Eye (tissue), 1 donor: ENCODE measurements around the gene DNAI1.

Experiments used
- DNase-seq: peaks from one replicate; pipeline ENCODE4 v3.0.0-alpha.2; 2015

The DNAI1 gene

DNA sequence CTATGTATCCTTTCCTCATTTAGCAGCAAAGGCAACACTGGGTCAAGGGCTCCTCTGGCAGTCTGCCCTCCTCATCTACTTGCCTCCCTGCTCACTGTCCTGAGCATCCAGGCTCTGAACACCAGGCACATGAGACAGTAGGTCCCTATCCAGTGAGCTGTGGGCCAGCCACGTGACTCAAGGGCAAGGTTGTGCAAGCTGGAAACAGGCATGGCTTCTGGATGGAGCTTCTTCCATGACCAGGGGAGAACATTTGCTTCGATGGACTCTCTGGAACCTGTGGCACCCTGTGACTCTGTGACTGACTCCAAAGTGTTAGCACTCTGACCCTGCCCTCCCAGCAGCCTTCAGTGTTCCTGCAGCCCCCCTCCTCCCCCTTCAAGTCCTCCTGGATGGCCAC lies 33.0 kb downstream of the DNAI1 start:
- DNase-seq: no peak

DNA sequence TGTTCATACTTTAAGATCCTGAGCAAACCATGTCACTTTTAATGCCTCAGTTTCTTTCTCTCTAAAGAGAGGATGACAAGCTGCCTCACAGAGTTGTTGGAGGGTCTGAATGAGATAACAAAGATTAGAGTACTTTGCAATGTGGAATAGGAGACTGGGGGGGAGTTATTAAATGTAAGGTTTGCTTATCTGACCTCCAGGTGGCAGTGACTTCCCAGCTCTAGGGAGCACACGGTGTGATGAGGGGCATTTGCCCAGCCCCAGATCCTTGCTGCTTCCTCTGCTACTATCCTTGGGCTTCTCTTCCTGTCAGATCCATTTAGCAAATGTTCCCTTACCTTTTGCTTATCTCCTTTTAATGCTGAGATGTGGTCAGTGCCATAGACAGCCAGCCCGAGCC lies 33.4 kb downstream of the DNAI1 start:
- DNase-seq: no peak

DNA sequence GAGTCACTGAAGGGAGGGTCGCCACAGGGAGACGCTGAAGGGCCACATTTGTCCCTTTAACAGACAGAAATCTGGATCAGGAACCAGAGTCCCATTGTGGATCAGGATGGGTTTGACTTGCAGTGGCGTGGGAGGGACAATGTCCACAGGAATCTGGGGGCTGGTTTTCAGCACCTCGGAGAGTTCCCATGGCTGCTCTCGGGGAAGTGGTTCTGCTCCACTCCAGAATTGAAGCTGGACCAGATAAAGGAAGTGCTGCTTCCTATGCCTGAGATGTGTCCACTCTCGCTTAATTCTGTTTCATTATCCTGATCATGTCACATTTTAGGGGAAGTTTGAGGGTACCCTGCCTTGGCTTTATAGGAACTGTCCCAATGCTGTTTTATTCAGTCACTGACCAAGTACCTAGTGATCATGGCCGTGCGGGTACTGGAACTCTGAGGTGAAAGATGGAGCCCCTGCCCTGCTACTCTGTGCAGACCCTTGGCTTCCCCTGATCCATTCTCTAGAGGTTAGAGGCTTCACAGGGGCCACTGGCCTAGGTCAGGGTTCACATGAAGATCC lies 35.4 kb downstream of the DNAI1 start:
- peak; percentile 78 for DNase-seq

DNA sequence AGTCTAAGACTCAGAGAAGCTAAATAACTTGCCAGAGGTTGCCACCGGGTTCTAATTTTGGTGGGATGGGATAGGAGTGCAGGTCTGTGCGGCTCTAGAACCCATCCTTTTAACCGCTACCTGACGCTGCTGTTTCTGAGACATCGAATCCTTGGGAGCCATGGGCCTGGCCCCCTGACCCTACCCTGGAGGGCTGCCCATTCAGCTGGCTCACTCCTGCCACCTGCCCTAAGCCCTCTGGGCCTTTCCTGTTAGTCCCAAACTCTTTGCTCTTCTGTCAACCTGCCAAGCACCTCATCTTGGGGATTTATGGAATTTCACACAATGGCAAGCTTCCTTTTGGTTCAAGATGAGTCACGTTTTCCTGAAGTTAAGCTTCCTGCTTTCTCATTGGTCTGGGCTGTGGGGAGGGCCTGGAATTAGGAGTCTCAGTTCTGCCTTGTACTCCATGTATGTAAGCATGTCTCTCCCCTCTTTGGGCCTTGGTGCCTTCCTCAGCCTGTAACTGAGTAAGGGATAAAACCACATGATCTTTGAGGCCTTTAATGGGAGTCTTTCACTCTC lies 37.6 kb downstream of the DNAI1 start:
- no peak for DNase-seq

DNA sequence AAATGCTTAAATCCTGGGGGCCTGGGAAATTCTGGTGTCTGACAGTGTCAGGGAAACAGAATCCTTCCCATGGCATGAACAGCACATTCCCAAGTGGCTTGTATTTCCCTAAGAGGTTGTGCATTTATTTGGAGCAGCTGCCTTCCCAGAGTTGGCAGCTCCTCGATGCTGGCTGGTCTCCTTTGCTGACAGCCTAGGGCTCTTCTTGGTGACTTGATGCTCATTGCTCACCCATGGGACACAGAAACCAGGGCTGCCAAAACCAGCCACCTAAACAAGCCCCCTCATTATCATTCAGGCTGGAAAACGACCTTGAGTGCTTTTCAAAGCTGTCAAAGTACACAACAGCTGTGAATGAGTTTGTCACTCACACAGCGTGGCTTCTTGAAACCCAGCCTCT lies 39.9 kb downstream of the DNAI1 start:
- DNase-seq: peak; percentile 67

DNA sequence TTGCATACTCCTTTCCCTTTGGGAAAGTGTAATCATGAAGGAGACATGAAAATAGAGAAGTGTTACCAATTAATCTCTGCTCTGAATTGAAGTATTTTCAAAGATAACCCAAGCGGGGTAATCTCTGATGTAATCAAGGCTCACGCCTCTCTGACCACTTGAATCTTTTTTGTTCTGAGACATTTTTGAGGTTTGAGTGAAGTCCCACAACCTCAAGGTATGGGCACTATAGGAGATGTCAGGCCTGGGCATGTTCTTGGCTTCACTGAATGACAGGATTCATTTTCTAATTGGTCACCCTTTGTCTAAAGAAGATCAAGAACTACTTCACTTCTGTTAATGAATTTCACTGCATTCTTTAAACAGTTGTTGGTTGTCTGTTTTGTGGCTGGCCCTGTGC lies 40.5 kb downstream of the DNAI1 start:
- no peak for DNase-seq

DNA sequence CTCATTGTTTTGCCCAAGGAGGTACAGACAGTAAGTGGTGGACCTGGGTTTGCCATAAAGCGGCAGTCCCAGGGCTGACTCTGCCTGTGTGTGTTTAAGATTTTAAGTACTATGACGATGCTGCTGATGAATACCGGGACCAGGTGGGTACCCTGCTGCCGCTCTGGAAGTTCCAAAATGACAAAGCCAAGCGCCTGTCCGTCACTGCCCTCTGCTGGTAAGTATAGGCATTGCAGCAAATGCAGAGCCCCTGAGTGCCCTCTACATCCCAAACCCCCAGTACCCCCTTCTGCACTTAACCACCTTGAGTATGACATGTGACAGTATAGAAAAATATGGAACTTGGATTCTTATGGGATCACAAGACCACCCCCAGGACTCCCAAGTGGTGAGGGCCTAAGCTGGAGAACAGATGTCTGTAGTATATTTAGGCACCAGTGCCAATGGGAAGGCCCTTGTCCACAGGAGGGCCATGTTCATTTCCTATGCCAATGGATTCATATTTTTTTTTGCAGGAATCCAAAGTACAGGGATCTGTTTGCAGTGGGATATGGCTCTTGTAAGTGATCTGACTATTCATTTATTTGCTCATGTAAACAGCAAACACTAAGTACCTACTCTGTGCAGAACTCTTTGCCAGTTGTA lies 42.1 kb downstream of the DNAI1 start:
- DNase-seq: peak; percentile 88

DNA sequence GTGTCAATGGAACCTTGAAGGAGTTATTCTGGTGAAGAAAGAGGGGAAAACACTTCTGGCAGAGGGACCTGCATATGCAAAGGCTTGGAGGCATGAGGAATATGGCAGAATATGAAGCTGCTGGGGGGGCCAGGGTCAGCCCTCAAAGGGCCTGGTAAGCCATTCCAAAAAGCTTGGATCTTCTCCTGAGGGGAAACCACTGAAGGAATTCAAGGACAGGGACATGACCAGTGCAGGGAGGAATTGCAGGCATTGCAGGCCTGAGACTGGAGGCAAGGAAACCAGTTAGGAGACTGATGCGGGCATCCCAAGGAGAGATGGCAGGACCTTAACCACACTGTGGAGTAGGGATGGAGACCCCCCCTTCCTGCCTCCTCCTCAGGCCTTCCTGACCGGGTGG lies 42.8 kb downstream of the DNAI1 start:
- no peak for DNase-seq

DNA sequence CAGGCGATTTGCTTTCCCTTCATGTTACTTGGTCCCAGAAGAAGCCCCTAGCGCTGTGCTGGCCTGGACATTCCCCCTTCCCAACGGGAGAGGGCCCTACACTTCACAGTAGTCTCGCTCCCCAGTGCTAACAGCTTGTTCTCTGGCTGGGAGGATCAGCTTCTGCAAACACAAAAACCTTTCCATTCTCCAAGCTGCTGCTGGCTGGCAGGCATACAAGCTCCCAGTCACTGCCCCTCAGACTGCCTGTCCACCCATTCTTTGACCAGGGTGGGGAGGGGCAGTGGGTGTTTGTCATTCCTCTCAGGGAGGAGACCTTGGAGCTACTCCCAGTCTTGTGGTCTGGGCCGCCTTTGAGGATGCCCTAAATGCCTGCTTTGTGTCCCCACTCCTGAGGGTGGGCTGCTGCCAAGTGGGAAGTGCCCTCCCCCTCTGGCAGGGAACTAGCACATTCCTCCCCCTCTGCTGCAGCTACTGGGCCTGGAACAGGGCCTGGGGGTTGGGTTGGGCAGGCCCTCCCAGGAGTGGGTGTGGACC lies 43.4 kb downstream of the DNAI1 start:
- no peak for DNase-seq

DNA sequence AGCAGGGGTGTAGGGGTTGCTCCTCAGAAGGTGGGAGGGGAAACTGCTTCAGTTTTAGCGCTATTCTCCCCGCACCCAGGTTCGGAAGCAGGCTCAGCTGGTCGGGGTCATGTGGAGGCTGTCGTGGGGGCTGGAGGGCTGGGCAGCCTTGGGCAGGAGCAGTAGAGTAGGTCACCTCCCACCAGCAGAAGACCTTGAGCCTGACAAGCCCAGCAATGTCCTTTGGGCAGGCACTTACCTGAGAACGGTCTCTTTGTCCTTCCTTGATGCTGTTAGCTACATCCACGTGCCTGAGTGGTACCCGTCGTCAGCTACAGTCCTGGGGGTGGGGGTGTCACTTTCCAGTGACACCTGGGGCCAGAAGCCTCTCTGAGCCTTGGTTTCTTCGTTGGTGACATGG lies 43.9 kb downstream of the DNAI1 start:
- DNase-seq: no peak

DNA sequence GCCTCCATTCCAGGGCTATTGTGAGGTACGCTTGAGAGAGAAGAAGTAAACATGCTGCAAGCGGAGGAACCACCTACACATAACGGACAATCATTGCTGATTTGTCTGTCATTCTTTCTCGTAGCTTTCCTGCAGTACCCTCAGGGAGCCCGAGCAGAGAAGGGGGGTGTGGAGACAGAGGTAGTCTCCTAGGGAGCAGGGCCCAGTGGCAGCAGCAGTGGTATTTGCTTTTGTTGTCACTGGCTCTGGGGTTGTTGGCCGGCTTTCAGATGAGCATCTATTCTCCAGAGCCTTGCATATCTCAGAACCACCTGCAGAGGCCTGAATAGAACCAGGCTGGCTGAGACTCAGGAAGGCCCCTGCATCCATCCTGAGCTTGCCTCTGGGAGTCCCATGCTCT lies 44.3 kb downstream of the DNAI1 start:
- DNase-seq: no peak

DNA sequence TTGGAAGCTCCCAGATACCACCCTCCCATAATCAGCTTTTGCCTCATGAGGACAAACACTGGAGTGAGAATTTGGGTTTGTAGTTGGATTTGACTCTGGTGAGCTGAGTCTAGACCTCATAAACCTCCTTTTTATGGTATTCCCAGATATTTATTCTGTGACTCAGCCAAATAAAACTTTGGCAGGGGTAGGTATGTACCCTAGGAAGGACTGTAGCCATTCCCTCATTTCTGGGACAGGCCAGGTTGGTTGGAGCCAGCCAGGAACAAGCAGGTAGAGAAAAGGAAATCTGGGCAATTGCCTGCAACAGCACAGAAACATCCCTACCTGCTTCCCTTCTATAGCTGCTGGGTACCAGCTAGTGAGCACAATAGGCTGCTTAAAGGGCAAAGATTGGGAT lies 44.8 kb downstream of the DNAI1 start:
- DNase-seq: no peak

DNA sequence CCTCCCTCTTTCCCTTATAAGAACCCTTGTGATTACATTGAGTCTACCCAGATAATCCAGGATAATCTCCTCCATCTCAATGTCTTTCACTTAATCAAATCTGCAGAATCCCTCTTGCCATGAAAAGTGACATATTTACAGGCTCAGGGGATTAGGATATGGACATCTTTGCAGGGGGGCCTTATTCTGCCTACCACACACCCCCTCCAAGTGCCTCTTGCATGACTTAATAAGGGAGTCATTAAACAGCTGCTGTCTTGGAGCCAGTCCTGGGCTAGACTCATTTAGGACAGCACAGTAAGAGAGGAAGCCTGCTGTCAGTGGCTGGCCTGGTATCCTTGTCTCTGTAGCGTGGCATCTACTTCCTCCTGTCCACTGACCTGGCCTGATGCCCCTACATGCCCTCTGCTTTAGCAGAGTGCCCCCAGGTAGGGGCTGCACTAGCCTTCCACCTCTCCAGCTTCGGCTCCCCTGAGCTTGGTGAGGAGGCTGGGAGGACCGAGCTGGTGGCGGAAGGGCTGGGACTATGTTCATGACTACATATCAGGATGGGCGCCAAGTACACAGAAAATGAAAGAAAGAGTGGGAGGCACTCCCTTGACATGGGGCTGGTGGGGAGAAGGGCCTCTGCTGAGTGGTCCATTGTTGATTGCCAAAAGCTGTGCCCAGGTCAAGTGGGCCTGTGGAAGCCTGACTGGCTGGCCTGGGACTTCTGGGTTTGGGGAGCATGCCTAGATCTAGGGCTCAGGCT lies 46.9 kb downstream of the DNAI1 start:
- no peak for DNase-seq

DNA sequence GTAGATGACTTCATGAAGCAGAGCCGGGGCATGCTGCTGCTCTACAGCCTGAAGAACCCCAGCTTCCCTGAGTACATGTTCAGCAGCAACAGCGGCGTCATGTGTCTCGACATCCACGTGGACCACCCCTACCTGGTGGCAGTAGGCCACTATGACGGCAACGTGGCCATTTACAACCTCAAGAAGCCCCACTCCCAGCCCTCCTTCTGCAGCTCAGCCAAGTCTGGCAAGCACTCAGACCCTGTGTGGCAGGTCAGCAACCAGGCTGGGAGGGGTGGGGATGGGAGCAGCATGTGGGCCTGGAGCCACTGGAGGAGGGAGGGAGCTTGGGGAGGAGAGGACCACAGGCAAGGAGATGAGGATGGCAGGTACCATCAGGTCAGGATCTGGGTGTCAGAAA lies 48.0 kb downstream of the DNAI1 start:
- DNase-seq: no peak

DNA sequence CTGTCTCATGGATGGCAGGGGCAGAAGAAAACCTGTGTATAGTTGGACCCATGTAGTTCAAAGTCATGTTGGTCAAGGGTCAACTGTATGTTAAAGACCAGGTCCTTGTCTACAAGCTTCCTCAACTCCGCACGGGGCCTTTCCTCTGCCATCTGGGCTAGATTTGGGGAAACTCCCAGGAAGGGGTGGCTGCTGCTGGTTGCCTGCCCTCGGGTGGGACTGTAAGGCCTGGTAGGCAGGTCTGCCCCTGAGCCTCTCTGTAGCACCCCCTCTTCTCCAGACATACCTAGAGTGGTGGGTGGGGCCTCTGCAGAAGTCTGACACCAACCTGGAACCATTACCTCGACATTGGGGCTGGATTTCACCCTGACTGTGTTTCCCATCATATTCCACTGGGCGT lies 49.0 kb downstream of the DNAI1 start:
- DNase-seq: no peak

DNA sequence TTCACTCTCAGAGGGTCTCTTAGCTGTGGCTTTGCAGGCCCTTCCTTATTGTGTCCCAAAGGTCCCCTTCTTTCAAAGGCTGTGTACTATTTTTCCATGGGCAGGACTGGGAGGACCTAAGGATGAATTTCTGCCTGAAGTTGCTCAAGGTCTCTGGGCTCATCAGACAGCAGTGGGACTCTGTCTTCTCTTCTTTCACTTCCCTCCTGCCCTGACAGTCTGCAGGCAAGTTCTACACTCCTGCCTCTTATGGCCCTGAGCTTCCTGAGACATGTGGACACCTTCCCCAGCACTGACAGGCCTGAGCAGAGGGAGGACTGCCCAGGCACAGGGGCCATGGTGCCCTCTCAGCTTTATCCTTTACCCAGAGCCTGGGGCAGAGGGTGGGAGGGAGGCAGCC lies 49.4 kb downstream of the DNAI1 start:
- no peak for DNase-seq

DNA sequence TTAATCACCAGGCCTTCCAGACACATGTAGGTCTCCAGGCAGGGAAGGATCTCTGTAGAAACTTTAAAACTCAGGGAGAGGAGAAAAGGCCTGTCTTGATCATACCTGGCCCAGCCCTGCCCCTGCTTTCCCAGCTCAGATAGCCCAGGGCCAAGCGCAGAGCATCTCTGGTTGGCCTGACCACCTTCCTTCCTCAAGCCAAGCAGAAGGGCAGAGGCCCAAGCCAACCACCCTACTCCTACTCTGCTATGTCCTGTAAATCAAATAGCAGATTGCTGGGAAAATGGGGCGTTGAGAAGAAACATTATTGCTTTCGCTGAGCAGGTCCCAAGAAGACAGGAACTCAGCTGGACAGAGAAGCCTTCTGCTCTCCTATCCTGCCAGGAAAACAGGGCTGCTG lies 49.9 kb downstream of the DNAI1 start:
- DNase-seq: no peak

DNA sequence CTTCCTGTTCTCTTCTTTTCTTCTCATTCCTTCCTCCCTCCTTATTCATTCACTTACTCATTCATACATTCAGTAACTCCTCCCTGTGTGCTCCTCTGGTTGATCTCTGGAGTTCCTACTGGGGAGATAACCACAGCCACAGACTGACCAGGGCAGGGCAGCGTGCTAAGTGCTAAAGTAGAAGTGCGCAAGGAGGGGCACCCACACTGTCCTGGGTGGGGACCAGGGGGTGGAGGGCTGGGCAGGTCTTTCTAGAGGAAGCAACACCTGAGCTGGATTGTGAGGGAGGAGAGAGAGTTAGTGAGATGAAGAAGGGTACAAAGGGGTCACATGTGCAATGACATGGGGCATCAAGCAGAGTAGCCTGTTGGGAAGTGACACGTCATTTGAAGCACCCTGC lies 50.3 kb downstream of the DNAI1 start:
- no peak for DNase-seq

DNA sequence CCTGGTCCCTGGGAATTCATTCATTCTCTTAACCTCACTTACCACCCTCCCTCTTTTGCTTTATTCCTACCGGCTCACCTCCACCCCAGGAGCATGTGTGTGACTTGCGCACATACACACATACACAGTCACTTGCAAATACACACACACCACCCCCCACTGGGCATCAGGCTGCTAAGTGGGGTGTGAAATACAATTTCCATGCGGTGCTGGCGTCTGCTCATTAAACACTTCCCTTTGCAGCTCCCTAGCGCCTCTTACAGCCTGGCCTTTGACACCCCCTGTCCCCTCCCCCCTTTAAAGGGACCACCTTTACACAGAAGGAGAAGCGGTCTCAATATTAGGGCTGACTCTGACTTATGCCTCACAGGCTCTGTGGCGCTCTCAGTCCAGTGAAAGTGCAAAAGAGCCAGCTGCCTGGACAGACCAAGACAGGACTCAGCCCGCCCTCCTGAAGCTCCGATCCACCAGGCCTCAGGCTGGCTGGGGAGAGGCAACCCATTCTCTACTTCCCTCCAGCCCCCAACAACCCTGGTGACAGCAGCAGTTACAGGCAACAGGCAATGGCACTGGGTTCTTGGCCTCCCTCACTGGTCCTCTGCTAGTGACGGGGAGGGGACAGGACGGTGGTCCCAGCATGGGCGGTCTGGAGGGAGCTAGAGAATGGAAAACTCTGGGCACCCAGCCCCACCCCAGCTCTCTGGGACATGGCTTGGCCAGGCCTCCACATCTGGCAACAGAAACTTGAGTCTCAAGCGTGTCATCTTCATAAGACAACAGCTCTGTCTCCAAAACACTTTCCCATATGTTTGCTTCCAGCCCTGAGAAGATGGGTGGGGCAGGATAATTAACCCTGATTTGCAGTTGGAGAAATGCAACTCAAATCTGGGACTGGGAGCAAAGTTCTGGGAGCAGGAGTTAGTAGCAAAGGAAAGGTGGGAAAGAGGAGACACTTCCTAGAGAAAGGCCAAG lies 52.2 kb downstream of the DNAI1 start:
- DNase-seq: peak; percentile 78

DNA sequence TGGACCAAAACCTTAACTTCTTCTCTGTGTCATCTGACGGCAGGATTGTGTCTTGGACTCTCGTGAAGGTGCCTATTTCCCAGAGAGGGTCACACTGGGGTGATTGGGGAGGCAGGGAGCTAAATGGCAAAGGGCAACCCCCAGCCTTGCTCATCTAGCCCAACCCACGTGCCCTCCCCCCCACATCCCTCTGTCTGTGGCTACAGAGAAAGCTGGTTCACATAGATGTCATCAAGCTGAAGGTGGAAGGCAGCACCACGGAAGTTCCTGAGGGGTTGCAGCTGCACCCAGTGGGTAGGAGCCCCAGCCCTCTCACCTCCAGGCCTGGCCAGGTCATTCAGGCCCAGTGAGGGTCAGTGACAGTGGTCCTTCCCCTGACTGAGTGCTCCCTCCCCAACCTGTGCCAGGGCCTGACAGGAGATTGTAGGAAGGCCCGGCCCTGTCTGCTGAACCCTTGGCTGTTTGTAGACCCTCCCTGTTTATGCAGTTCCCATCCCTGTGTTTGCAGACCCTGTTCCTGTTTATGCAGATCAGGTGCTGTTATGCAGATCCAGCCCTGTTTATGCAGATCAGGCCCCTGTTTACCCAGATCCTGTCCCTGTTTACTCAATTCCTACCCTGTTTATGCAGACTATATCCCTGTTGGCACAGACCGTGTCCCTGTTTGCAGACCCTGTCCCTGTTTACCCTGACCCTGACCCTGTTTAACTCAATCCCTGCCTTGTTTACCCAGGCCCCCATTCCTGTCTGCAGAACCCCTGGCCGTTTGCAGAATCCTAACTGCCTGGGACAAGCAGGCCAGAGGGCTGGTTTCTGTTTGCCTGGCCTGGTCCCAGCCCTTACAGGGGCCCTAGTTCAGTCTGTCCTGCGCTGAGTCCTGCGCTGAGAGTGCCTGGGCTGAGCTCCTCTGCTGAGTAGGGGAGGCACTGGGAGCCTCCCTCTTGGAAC lies 53.8 kb downstream of the DNAI1 start:
- no peak for DNase-seq

DNA sequence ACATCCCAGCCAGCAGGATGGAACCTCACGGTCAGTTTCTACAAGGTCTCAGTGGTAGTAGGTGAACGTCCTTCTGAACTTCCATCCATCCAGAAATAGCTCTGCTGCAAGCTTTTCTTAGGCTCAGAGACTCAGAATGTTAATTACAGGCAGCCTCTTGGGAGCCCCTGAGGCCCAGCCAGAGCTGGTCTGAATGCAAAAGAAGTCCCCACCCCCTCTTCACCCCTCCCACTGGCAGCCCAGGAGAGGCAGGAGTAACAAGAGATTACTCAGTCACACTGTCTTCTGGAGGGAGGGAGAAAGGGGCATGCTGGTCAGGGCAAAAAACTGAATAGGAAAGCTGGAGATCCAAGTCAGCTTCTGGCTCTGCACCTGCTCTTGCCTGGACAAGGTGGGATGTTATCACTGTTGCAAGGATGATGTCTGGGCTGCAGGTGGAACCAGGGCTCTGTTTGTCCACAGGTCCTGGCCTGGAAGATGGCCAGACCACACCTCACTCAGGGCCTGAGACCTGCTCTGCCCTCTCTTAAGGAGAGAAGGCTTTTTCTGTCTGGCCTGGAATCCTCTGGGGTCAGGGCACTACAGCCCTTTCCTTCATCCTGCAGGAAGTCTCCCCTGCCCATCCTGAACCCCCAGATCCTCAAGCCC lies 55.1 kb downstream of the DNAI1 start:
- DNase-seq: peak; percentile 50
